HepG2 (cell line): Measurements from ENCODE around the gene VPS29. TPM values are rescaled to one million over a fixed set of nuclear protein-coding genes. Genes with fewer than 3 reads are reported as not detected.

Experiments used
- EED ChIP-seq: sonication (generic); formaldehyde crosslinking; IDR thresholded peaks from 2 replicates; pipeline ENCODE4 v1.5.0; 2020; ENCODE audit warnings: mild to moderate bottlenecking, missing genetic modification reagents
- FOXC1 ChIP-seq: sonication (generic); formaldehyde crosslinking; IDR thresholded peaks from 2 replicates; pipeline ENCODE4 v1.8.0; 2022; ENCODE audit warnings: mild to moderate bottlenecking, missing genetic modification reagents, borderline replicate concordance
- KDM3A ChIP-seq: IDR thresholded peaks from 2 replicates; pipeline ENCODE4 v1.6.1; 2018; ENCODE audit warnings: low read depth, missing compliant biosample characterization
- NFRKB ChIP-seq: fragments of 450-650 bp; IDR thresholded peaks from 2 replicates; pipeline ENCODE4 v1.6.1; 2017
- NRL ChIP-seq: sonication (generic); formaldehyde crosslinking; IDR thresholded peaks from 2 replicates; pipeline ENCODE4 v1.5.0; 2020; ENCODE audit warnings: missing genetic modification reagents, mild to moderate bottlenecking, moderate library complexity, borderline replicate concordance
- SNAI1 ChIP-seq: sonication (generic); formaldehyde crosslinking; IDR thresholded peaks from 2 replicates; pipeline ENCODE4 v1.5.0; 2020; ENCODE audit warnings: mild to moderate bottlenecking, missing genetic modification reagents, borderline replicate concordance
- ZFP82 ChIP-seq: sonication (generic); formaldehyde crosslinking; IDR thresholded peaks from 2 replicates; pipeline ENCODE4 v1.5.1; 2020; ENCODE audit warnings: mild to moderate bottlenecking, missing genetic modification reagents, borderline replicate concordance
- ZFP90 ChIP-seq: sonication (generic); formaldehyde crosslinking; IDR thresholded peaks from 2 replicates; pipeline ENCODE4 v1.8.0; 2022; ENCODE audit warnings: missing genetic modification reagents, mild to moderate bottlenecking, inconsistent platforms, borderline replicate concordance
- ZNF160 ChIP-seq: sonication (generic); formaldehyde crosslinking; IDR thresholded peaks from 2 replicates; pipeline ENCODE4 v1.8.0; 2022; ENCODE audit warnings: mild to moderate bottlenecking, inconsistent platforms, missing genetic modification reagents
- ZNF230 ChIP-seq: sonication (generic); formaldehyde crosslinking; IDR thresholded peaks from 2 replicates; pipeline ENCODE4 v1.4.0; 2020; ENCODE audit warnings: mild to moderate bottlenecking, missing genetic modification reagents
- ZNF235 ChIP-seq: sonication (generic); formaldehyde crosslinking; IDR thresholded peaks from 2 replicates; pipeline ENCODE4 v1.8.1; 2023; ENCODE audit warnings: mild to moderate bottlenecking, missing genetic modification reagents, borderline replicate concordance
- ZNF329 ChIP-seq: sonication (generic); formaldehyde crosslinking; IDR thresholded peaks from 2 replicates; pipeline ENCODE4 v1.9.0; 2021; ENCODE audit warnings: low read depth, mild to moderate bottlenecking, missing genetic modification reagents
- polyA plus RNA-seq, 8 experiments: library from polyadenylated mRNA; depleted of rRNA in 3 of 8; stranded (reverse) in 7 of 8; unstranded in 1 of 8; fragments of >200 nt; fragmentation: Illumina TruSeq in 4 of 8; extraction: Trizol in 4 of 8; gene quantifications; 2 replicates each; pipeline versions ENCODE4 v1.2.1 to v1.2.3, GENCODE V29; 2011 to 2016; ENCODE audit warnings: low read depth in 4 of 8, missing spikeins in 1 of 8, mixed read lengths in 1 of 8; ENCODE audit not compliant: insufficient read depth in 1 of 8
- total RNA-seq, 5 experiments: library from RNA; depleted of rRNA; stranded (reverse); fragments of >200 nt; fragmentation: Illumina TruSeq; extraction: Trizol; gene quantifications; 2 replicates each; pipeline ENCODE4 v1.2.3, GENCODE V29; 2016; ENCODE audit warnings: low read depth in 1 of 5
- TF ChIP-seq, protein P1 (sequence below): sonication (generic); formaldehyde crosslinking; IDR thresholded peaks from 2 replicates; pipeline ENCODE4 v1.8.0; 2022; ENCODE audit warnings: low read depth, missing genetic modification reagents
- TF ChIP-seq, protein P2 (sequence below): sonication (generic); formaldehyde crosslinking; IDR thresholded peaks from 2 replicates; pipeline ENCODE4 v1.4.0; 2020; ENCODE audit warnings: mild to moderate bottlenecking, low read depth, missing genetic modification reagents
- TF ChIP-seq, protein P3 (sequence below): sonication (generic); formaldehyde crosslinking; conservative IDR thresholded peaks from 2 replicates; pipeline ENCODE4 v1.8.0; 2022; ENCODE audit warnings: mild to moderate bottlenecking, moderate library complexity, missing genetic modification reagents
- TF ChIP-seq, protein P4 (sequence below): IDR thresholded peaks from 2 replicates; pipeline ENCODE4 v1.6.1; 2018; ENCODE audit warnings: missing genetic modification reagents, mild to moderate bottlenecking, missing compliant biosample characterization
- TF ChIP-seq, protein P5 (sequence below): sonication (generic); formaldehyde crosslinking; conservative IDR thresholded peaks from 2 replicates; pipeline ENCODE4 v1.4.0; 2020; ENCODE audit warnings: mild to moderate bottlenecking, missing genetic modification reagents, moderate library complexity

The VPS29 gene
- total and polyA plus RNA-seq, 2 of the 13 experiments (the other 11 are each of a cell fraction or from before 2014, with no cell fraction given): 107 to 114 TPM

DNA sequence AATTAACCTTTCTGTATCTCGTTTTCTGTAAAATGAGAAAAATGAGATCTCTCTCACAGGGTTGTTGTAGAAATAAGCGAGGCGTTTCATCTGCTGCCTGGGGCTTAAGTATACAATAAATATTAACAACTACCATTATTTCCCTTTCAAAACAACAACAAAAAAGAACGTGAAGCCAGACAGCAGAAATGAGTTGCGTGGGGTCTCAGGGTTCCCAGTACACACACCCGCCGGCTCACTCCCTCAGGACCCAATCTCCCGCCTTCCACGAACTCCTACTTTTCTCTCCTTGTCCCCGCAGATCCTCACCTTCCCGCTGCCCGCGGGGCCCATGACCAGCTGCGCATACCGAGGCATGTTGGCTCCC, 34.1 kb downstream of the VPS29 start (continued):
- TF ChIP-seq ZFP82 (CRISPR knock-in tag): no peak
- no peak for TF ChIP-seq ZNF235 (CRISPR knock-in tag)
- 0 out of 2 replicates have a peak, but pooled peaks have one; percentile 11 for TF ChIP-seq ZNF230
- TF ChIP-seq, protein P1, sequence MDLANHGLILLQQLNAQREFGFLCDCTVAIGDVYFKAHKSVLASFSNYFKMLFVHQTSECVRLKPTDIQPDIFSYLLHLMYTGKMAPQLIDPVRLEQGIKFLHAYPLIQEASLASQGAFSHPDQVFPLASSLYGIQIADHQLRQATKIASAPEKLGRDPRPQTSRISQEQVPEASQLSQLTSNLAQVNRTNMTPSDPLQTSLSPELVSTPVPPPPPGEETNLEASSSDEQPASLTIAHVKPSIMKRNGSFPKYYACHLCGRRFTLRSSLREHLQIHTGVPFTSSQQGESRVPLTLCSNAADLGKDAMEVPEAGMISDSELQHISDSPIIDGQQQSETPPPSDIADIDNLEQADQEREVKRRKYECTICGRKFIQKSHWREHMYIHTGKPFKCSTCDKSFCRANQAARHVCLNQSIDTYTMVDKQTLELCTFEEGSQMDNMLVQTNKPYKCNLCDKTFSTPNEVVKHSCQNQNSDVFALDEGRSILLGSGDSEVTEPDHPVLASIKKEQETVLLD (CRISPR knock-in tag): 0 out of 2 replicates have a peak, but pooled peaks have one; percentile 40
- TF ChIP-seq SNAI1: 0 out of 2 replicates have a peak, but pooled peaks have one; percentile 15
- 0 out of 2 replicates have a peak, but pooled peaks have one; percentile 30 for TF ChIP-seq ZNF329
- no peak for TF ChIP-seq ZFP90 (CRISPR knock-in tag)
- TF ChIP-seq ZNF160 (CRISPR knock-in tag): no peak
- TF ChIP-seq, protein P2, sequence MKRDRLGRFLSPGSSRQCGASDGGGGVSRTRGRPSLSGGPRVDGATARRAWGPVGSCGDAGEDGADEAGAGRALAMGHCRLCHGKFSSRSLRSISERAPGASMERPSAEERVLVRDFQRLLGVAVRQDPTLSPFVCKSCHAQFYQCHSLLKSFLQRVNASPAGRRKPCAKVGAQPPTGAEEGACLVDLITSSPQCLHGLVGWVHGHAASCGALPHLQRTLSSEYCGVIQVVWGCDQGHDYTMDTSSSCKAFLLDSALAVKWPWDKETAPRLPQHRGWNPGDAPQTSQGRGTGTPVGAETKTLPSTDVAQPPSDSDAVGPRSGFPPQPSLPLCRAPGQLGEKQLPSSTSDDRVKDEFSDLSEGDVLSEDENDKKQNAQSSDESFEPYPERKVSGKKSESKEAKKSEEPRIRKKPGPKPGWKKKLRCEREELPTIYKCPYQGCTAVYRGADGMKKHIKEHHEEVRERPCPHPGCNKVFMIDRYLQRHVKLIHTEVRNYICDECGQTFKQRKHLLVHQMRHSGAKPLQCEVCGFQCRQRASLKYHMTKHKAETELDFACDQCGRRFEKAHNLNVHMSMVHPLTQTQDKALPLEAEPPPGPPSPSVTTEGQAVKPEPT (CRISPR knock-in tag): no peak
- TF ChIP-seq NFRKB: 0 out of 2 replicates have a peak, but pooled peaks have one; percentile 17
- no peak for TF ChIP-seq EED (CRISPR knock-in tag)
- TF ChIP-seq KDM3A: no peak
- TF ChIP-seq NRL (CRISPR knock-in tag): no peak
- TF ChIP-seq, protein P3, sequence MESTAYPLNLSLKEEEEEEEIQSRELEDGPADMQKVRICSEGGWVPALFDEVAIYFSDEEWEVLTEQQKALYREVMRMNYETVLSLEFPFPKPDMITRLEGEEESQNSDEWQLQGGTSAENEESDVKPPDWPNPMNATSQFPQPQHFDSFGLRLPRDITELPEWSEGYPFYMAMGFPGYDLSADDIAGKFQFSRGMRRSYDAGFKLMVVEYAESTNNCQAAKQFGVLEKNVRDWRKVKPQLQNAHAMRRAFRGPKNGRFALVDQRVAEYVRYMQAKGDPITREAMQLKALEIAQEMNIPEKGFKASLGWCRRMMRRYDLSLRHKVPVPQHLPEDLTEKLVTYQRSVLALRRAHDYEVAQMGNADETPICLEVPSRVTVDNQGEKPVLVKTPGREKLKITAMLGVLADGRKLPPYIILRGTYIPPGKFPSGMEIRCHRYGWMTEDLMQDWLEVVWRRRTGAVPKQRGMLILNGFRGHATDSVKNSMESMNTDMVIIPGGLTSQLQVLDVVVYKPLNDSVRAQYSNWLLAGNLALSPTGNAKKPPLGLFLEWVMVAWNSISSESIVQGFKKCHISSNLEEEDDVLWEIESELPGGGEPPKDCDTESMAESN (CRISPR knock-in tag): no peak
- TF ChIP-seq FOXC1 (CRISPR knock-in tag): no peak
- TF ChIP-seq, protein P4, sequence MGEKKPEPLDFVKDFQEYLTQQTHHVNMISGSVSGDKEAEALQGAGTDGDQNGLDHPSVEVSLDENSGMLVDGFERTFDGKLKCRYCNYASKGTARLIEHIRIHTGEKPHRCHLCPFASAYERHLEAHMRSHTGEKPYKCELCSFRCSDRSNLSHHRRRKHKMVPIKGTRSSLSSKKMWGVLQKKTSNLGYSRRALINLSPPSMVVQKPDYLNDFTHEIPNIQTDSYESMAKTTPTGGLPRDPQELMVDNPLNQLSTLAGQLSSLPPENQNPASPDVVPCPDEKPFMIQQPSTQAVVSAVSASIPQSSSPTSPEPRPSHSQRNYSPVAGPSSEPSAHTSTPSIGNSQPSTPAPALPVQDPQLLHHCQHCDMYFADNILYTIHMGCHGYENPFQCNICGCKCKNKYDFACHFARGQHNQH (CRISPR knock-in tag): no peak
- TF ChIP-seq, protein P5, sequence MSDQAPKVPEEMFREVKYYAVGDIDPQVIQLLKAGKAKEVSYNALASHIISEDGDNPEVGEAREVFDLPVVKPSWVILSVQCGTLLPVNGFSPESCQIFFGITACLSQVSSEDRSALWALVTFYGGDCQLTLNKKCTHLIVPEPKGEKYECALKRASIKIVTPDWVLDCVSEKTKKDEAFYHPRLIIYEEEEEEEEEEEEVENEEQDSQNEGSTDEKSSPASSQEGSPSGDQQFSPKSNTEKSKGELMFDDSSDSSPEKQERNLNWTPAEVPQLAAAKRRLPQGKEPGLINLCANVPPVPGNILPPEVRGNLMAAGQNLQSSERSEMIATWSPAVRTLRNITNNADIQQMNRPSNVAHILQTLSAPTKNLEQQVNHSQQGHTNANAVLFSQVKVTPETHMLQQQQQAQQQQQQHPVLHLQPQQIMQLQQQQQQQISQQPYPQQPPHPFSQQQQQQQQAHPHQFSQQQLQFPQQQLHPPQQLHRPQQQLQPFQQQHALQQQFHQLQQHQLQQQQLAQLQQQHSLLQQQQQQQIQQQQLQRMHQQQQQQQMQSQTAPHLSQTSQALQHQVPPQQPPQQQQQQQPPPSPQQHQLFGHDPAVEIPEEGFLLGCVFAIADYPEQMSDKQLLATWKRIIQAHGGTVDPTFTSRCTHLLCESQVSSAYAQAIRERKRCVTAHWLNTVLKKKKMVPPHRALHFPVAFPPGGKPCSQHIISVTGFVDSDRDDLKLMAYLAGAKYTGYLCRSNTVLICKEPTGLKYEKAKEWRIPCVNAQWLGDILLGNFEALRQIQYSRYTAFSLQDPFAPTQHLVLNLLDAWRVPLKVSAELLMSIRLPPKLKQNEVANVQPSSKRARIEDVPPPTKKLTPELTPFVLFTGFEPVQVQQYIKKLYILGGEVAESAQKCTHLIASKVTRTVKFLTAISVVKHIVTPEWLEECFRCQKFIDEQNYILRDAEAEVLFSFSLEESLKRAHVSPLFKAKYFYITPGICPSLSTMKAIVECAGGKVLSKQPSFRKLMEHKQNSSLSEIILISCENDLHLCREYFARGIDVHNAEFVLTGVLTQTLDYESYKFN (CRISPR knock-in tag): no peak
